ENCODE data around the gene FBXL13. TPM values are rescaled to one million over a fixed set of nuclear protein-coding genes. Genes with fewer than 3 reads are reported as not detected.
"Not testable (repeated sequence)": the region's sequence is repeated elsewhere in the genome, so short reads cannot be mapped to it uniquely, and the experiment has no call there.

Gene FBXL13
- total RNA-seq, 1 donor from 2014 or later, result 4.0 TPM

DNA sequence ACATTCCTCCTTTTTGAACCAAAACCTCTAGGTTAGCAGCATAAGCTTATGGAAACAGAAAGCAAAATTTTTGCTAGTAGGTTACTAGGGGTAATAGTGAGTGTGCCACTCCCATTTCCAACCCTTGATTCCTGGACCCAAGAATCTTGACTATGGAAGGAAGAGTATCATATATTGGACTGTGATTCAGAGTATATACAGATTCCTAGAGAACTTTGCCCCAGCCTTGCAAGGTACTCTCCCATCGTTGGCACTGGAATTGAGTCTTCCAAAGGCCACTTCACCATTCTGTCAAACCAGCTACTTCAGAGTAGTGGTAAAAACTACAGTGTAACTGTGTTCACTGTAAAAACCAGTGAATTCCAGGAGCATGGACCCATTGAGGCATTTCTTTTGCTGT lies 92.4 kb downstream of the FBXL13 start:
- Mint-ChIP-seq H3K36me3 (no peaks in the 10 kb centered on the region), H3K27me3 (no peaks in the 10 kb centered on the region), H3K9me3 (no peaks in the 10 kb centered on the region), H3K4me3 (no peak overlapping the region), H3K27ac (no peak overlapping the region), H3K4me1 (ENCODE audit: unreplicated experiment) (no peaks in the 10 kb centered on the region)
- TF ChIP-seq, protein P1, sequence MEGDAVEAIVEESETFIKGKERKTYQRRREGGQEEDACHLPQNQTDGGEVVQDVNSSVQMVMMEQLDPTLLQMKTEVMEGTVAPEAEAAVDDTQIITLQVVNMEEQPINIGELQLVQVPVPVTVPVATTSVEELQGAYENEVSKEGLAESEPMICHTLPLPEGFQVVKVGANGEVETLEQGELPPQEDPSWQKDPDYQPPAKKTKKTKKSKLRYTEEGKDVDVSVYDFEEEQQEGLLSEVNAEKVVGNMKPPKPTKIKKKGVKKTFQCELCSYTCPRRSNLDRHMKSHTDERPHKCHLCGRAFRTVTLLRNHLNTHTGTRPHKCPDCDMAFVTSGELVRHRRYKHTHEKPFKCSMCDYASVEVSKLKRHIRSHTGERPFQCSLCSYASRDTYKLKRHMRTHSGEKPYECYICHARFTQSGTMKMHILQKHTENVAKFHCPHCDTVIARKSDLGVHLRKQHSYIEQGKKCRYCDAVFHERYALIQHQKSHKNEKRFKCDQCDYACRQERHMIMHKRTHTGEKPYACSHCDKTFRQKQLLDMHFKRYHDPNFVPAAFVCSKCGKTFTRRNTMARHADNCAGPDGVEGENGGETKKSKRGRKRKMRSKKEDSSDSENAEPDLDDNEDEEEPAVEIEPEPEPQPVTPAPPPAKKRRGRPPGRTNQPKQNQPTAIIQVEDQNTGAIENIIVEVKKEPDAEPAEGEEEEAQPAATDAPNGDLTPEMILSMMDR (conservative IDR thresholded peaks at IDR 0.05), result no peak
- no peak for DNase-seq (ENCODE audit: extremely low spot score, unreplicated experiment)

DNA sequence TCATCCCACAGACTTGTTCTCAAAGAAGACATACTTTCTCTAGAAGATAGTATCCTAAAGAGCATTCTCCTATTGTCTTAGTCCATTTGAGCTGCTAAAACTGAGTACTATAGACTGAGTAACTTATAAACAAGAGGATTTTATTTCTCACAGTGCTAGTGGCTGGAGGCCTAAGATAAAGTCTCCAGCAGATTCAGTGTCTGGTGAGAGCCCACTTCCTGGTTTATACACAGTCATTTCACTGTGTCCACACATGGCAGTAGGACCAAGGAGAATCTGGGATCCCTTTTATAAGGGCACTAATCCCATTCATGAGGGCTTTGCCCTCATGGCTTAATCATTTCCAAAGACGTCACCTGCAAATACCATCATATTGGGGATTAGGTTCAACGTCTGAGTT lies 93.1 kb downstream of the FBXL13 start:
- Mint-ChIP-seq H3K27me3 (no peaks in the 10 kb centered on the region), H3K27ac (no peak overlapping the region), H3K4me3 (no peak overlapping the region)

DNA sequence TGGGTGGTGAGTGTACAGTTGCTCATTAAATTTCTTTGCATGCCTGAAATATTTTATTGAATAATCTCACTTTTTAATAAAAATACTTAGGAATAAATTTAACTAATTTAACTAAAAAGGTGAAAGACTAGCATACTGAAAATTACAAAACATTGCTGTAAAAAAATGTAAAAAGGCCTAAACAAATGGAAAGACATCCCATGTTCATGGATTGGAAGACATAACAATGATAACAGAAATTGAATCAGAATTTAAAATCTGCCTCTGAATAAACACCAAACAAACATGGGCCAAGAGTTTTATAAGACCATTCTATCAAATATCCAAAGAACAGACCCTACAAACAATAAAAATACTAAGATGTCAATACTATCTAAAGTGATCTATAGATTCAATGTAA lies 94.9 kb downstream of the FBXL13 start:
- Mint-ChIP-seq H3K4me1 (ENCODE audit: unreplicated experiment) (no peaks in the 10 kb centered on the region), H3K4me3 (no peak overlapping the region), H3K36me3 (no peaks in the 10 kb centered on the region), H3K27me3 (no peaks in the 10 kb centered on the region), H3K27ac (no peak overlapping the region), H3K9me3 (no peaks in the 10 kb centered on the region)
- DNase-seq (ENCODE audit: extremely low spot score, unreplicated experiment), result no peak
- TF ChIP-seq, protein P1 (conservative IDR thresholded peaks at IDR 0.05), result no peak

More for the DNA sequence above, 93.1 kb downstream of the FBXL13 start:
- Mint-ChIP-seq H3K4me1 (ENCODE audit: unreplicated experiment) (no peaks in the 10 kb centered on the region), H3K36me3 (no peaks in the 10 kb centered on the region), H3K9me3 (no peaks in the 10 kb centered on the region)
- no peak for DNase-seq (ENCODE audit: extremely low spot score, unreplicated experiment)
- TF ChIP-seq, protein P1 (conservative IDR thresholded peaks at IDR 0.05), result no peak

DNA sequence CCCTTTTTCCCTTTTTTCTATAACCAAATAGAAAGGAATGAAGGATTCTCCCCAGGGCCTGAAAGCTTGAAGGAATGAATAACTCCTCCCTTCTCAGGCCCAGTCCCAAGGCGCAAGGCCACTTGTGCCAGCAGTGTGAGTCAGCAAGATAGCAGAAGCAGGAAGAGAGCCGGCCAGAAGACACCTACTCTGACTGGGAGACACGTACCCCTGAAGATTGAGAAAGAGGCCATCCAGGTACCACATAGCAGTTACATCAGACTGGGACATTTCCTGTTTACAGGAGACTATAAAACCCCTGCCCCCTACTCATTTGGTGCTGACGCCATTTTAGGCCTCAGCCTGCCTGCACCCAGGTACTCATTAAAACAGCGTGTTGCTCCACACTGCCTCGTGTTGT lies 96.3 kb downstream of the FBXL13 start:
- no peak for DNase-seq (ENCODE audit: extremely low spot score, unreplicated experiment)
- no peak overlapping the region for H3K4me3 Mint-ChIP-seq
- no peak overlapping the region for H3K27ac Mint-ChIP-seq
- no peaks in the 10 kb centered on the region for H3K27me3 Mint-ChIP-seq
- no peaks in the 10 kb centered on the region for H3K36me3 Mint-ChIP-seq
- TF ChIP-seq, protein P1 (conservative IDR thresholded peaks at IDR 0.05), result no peak
- no peaks in the 10 kb centered on the region for H3K9me3 Mint-ChIP-seq
- no peaks in the 10 kb centered on the region for H3K4me1 Mint-ChIP-seq (ENCODE audit: unreplicated experiment)

DNA sequence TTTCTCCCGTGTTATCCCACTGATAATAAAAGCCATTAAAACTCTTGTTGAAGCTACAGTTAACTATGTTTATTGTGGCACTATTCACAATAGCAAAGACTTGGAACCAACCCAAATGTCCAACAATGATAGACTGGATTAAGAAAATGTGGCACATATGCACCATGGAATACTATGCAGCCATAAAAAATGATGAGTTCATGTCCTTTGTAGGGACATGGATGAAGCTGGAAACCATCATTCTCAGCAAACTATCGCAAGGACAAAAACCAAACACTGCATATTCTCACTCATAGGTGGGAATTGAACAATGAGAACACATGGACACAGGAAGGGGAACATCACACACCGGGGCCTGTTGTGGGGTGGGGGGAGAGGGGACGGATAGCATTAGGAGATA lies 97.0 kb downstream of the FBXL13 start:
- H3K9me3 Mint-ChIP-seq, result not testable (repeated sequence)

DNA sequence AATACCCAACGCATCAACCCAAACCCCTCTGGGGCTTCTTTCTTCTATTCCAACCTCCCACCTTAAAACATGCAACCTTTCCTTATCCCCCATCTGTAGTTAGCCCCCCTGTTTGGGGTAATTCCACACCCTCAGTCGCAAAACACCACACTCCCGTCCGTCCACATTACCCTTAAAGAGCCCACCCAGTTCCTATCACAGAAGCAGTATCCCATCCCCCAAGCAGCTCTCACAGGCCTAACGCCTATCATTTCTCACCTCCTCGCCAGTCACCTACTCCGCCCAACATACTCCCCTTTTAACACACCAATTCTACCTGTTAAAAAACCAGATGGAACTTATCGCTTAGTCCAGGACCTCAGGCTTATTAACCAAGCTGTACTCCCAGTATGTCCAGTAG lies 98.1 kb downstream of the FBXL13 start:
- no peak overlapping the region for H3K4me3 Mint-ChIP-seq
- DNase-seq (ENCODE audit: extremely low spot score, unreplicated experiment), result no peak
- TF ChIP-seq, protein P1 (conservative IDR thresholded peaks at IDR 0.05), result no peak
- no peaks in the 10 kb centered on the region for H3K4me1 Mint-ChIP-seq (ENCODE audit: unreplicated experiment)
- H3K36me3 Mint-ChIP-seq, result no peaks in the 10 kb centered on the region
- no peaks in the 10 kb centered on the region for H3K27me3 Mint-ChIP-seq
- H3K9me3 Mint-ChIP-seq, result no peaks in the 10 kb centered on the region
- no peak overlapping the region for H3K27ac Mint-ChIP-seq

More for the DNA sequence above, 97.0 kb downstream of the FBXL13 start:
- H3K4me1 Mint-ChIP-seq (ENCODE audit: unreplicated experiment); H3K4me3 Mint-ChIP-seq; DNase-seq (ENCODE audit: extremely low spot score, unreplicated experiment); H3K27ac Mint-ChIP-seq; H3K36me3 Mint-ChIP-seq; H3K27me3 Mint-ChIP-seq: not testable (repeated sequence)

All from type B pancreatic cell (in vitro differentiated cells).